Lung (tissue), 12 donors: ENCODE measurements around the gene APBA2. TPM values are rescaled to one million over a fixed set of nuclear protein-coding genes. Genes with fewer than 3 reads are reported as not detected.

ENCODE experiments used
- ATAC-seq: fragments of 200-7000 bp; cut with Tn5 transposase; one replicate; pipeline ENCODE4 v1.9.1; 2020; ENCODE audit warnings: moderate number of reproducible peaks; ENCODE audit not compliant: insufficient read depth, low FRiP score
- DNase-seq, 3 donors: peaks; one replicate each; pipeline ENCODE4 v3.0.0-alpha.2; 2013 to 2017
- H3K27ac ChIP-seq, 2 donors: one replicate each; pipeline ENCODE4 v1.5.1; 2013; ENCODE audit warnings: mild to moderate bottlenecking in 2 of 2, moderate library complexity in 2 of 2, control low read depth in 1 of 2, inconsistent platforms in 1 of 2, low read depth in 1 of 2, low read length in 1 of 2
- H3K27me3 ChIP-seq, 3 donors: one replicate each; pipeline ENCODE4 v1.5.1; 2013; ENCODE audit warnings: low read length in 2 of 3; ENCODE audit not compliant: control insufficient read depth in 3 of 3, insufficient read depth in 3 of 3
- H3K36me3 ChIP-seq, 4 donors: one replicate each; pipeline ENCODE4 v1.5.1; 2013; ENCODE audit warnings: low read length in 4 of 4, mild to moderate bottlenecking in 1 of 4, moderate library complexity in 1 of 4; ENCODE audit not compliant: control insufficient read depth in 4 of 4, insufficient read depth in 4 of 4
- H3K4me1 ChIP-seq, 5 donors: one replicate each; pipeline ENCODE4 v1.5.1; 2013; ENCODE audit warnings: low read length in 5 of 5, mild to moderate bottlenecking in 2 of 5, moderate library complexity in 1 of 5; ENCODE audit not compliant: control insufficient read depth in 5 of 5, insufficient read depth in 5 of 5
- H3K4me3 ChIP-seq: one replicate; pipeline ENCODE4 v1.5.1; 2013; ENCODE audit warnings: mild to moderate bottlenecking, control low read depth, moderate library complexity
- H3K9ac ChIP-seq, 2 donors: one replicate each; pipeline ENCODE4 v1.5.1; 2013; ENCODE audit warnings: low read length in 2 of 2, control low read depth in 1 of 2; ENCODE audit not compliant: insufficient read depth in 1 of 2
- H3K9me3 ChIP-seq, 4 donors: one replicate each; pipeline ENCODE4 v1.5.1; 2013; ENCODE audit warnings: low read length in 3 of 4, mild to moderate bottlenecking in 1 of 4, moderate library complexity in 1 of 4; ENCODE audit not compliant: control insufficient read depth in 4 of 4, insufficient read depth in 3 of 4
- CTCF ChIP-seq: IDR thresholded peaks from 2 replicates; pipeline ENCODE4 v1.5.1; 2012; ENCODE audit warnings: mild to moderate bottlenecking; ENCODE audit errors: control extremely low read depth, extremely low read depth
- WGBS, 2 donors: extraction: QIAGEN DNeasy Blood & Tissue Kit; methylation state at CpG; one replicate each; pipeline ENCODE4 v1.1.7; 2013; 5-methylcytosine and 5-hydroxymethylcytosine counted together
- polyA plus RNA-seq, 2 donors: library from polyadenylated mRNA; stranded (reverse); fragments of 200-250 nt; gene quantifications; one replicate each; pipeline ENCODE4 v1.2.1, GENCODE V29; 2013
- total RNA-seq, 2 donors: library from RNA; depleted of rRNA in 1 of 2; stranded (reverse); fragments of >200 nt in 1 of 2; gene quantifications; one replicate each; pipeline ENCODE4 v1.2.1, GENCODE V29; 2014 to 2021
- donor health status: control.
- donor health status: control.
- donor health status: Bipolar disorder and iron deficiency.
- donor health status: healthy.
- donor health status: DM: yes; HTN: yes; CAD: no.

APBA2 gene
- total and polyA plus RNA-seq, 4 donors = 1.6 to 18.3 (median 4.5) TPM

GRCh38 chr15:28989239-28989830, 103.6 kb downstream of the APBA2 start:
- H3K27me3 ChIP-seq = no peaks in the 10 kb centered on the region
- H3K4me1 ChIP-seq = peaks cover 0 to 30% (median 19%) of the 10 kb centered on the region in 5 donors
- DNase-seq (peak; percentile 54 to 81 (median 71)), ATAC-seq (no peak)
- H3K27ac ChIP-seq = no peak overlapping the region
- TF ChIP-seq CTCF = no peak
- H3K4me3 ChIP-seq = no peak overlapping the region
- H3K36me3 ChIP-seq = no peaks in the 10 kb centered on the region
- peaks cover 0 to 4% (median 0%) of the 10 kb centered on the region in 4 donors for H3K9me3 ChIP-seq
- peak overlapping the region in 1 of 2 donors; percentile 47 for H3K9ac ChIP-seq
- 77 to 80% methylated on average over 15 of the region's 15 CpGs for WGBS, 2 donors

- H3K36me3 ChIP-seq = no peaks in the 10 kb centered on the region
- peaks cover 0 to 25% (median 18%) of the 10 kb centered on the region in 5 donors for H3K4me1 ChIP-seq
- peaks cover 0 to 4% (median 0%) of the 10 kb centered on the region in 4 donors for H3K9me3 ChIP-seq
- no peak overlapping the region for H3K4me3 ChIP-seq
- peak overlapping the region in 1 of 2 donors; percentile 47 for H3K9ac ChIP-seq
- ATAC-seq (no peak), DNase-seq (no peak)
- TF ChIP-seq CTCF = no peak
- 90 to 92% methylated on average over 13 of the region's 13 CpGs for WGBS, 2 donors
- no peaks in the 10 kb centered on the region for H3K27me3 ChIP-seq
- no peak overlapping the region for H3K27ac ChIP-seq
These were observed 104.1 kb downstream of the APBA2 start for GRCh38 chr15:28989896-28990295.

- TF ChIP-seq CTCF = no peak
- no peak overlapping the region for H3K9ac ChIP-seq
- no peaks in the 10 kb centered on the region for H3K36me3 ChIP-seq
- 91 to 96% methylated on average over 2 of the region's 2 CpGs for WGBS, 2 donors
- DNase-seq (no peak), ATAC-seq (no peak)
- H3K27me3 ChIP-seq = no peaks in the 10 kb centered on the region
- H3K4me3 ChIP-seq = no peak overlapping the region
- peaks cover 0 to 4% (median 0%) of the 10 kb centered on the region in 4 donors for H3K9me3 ChIP-seq
- H3K4me1 ChIP-seq = peaks cover 0 to 20% (median 13%) of the 10 kb centered on the region in 5 donors
- H3K27ac ChIP-seq = no peak overlapping the region
These were observed 104.6 kb downstream of the APBA2 start for GRCh38 chr15:28990390-28990789.
